Activated B cell treated with CpG ODN at 0.5 μM for 24 hours (primary cell): ENCODE results near the gene FLOT1. TPM values are rescaled to one million over a fixed set of nuclear protein-coding genes. Genes with fewer than 3 reads are reported as not detected.

Source experiments
- ATAC-seq: fragments of 200-7000 bp; cut with Tn5 transposase; one replicate; pipeline ENCODE4 v1.10.0; 2021; ENCODE audit warnings: low read depth, mild to moderate bottlenecking, moderate library complexity
- CTCF ChIA-PET: fragments of 350-600 bp; sonication (Branson Sonifier 250); formaldehyde crosslinking; loops from one replicate; lab custom pipeline; 2021; ENCODE audit warnings: antibody characterized with exemption; lab: Charles Lee
- POLR2A ChIA-PET: fragments of 350-600 bp; sonication (Branson Sonifier 250); formaldehyde crosslinking; loops from one replicate; lab custom pipeline; 2021; ENCODE audit warnings: antibody characterized with exemption; lab: Charles Lee
- DNase-seq: peaks from one replicate; pipeline ENCODE4 v3.0.0; 2022
- H3K27ac Mint-ChIP-seq: one replicate; pipeline ENCODE4 v1.8.0; 2020; ENCODE audit warnings: mixed read lengths
- H3K27me3 Mint-ChIP-seq: one replicate; pipeline ENCODE4 v1.8.0; 2021; ENCODE audit warnings: mixed read lengths
- H3K36me3 Mint-ChIP-seq: one replicate; pipeline ENCODE4 v1.8.0; 2021; ENCODE audit warnings: low read depth, mixed read lengths
- H3K4me1 Mint-ChIP-seq: one replicate; pipeline ENCODE4 v1.8.0; 2021; ENCODE audit warnings: mixed read lengths
- H3K4me3 Mint-ChIP-seq: one replicate; pipeline ENCODE4 v1.8.0; 2020; ENCODE audit warnings: mild to moderate bottlenecking, mixed read lengths
- H3K9me3 Mint-ChIP-seq: one replicate; pipeline ENCODE4 v1.8.0; 2020; ENCODE audit warnings: mixed read lengths
- intact Hi-C: fragments of 100-400 bp; cut with micrococcal nuclease; formaldehyde crosslinking; loops from one replicate; pipeline ENCODE4 v1.15.1; 2024
- total RNA-seq: library from RNA; stranded (reverse); gene quantifications from 2 replicates; pipeline ENCODE4 v1.2.3, GENCODE V29; 2022
- TF ChIP-seq, protein P1 (sequence below): fragments of 200-600 bp; IDR thresholded peaks from one replicate; pipeline ENCODE4 v1.8.0; 2022; ENCODE audit warnings: antibody characterized with exemption, mild to moderate bottlenecking

Gene FLOT1
- total RNA-seq, 1 donor from 2014 or later, result 52.0 TPM

DNA sequence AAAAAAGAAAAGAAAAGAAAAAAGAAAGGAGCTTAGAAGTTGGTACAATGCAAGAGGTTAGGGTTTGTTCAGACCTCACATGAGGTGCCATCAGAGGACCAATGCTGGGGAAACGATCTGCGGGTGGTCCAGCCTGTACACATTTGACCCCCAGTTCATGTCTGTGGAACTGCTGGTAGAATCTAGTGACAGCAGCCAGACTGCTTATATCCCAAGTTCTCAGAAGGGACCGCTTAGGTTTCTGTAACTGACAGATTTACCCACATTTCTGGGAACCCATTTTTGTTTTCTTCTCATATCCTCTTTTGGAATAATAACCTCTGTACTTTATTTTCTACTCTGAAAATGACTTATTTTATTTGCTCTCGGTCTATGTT is 60.7 kb downstream of the FLOT1 start:
- Mint-ChIP-seq H3K9me3 (no peaks in the 10 kb centered on the region), H3K27ac (peak overlapping the region; percentile 99), H3K4me3 (peak overlapping the region; percentile 92), H3K27me3 (no peaks in the 10 kb centered on the region), H3K4me1 (peaks cover 69% of the 10 kb centered on the region), H3K36me3 (peaks cover 74% of the 10 kb centered on the region)
- CTCF ChIA-PET, result interaction anchor here (2.1 to 15.7 kb wide), 3 partner anchors 8 to 47 kb away, joined by 7 to 576 read pairs (median 58); partner anchors contain the start of genes MDC1, NRM and TUBB
- TF ChIP-seq, protein P1, sequence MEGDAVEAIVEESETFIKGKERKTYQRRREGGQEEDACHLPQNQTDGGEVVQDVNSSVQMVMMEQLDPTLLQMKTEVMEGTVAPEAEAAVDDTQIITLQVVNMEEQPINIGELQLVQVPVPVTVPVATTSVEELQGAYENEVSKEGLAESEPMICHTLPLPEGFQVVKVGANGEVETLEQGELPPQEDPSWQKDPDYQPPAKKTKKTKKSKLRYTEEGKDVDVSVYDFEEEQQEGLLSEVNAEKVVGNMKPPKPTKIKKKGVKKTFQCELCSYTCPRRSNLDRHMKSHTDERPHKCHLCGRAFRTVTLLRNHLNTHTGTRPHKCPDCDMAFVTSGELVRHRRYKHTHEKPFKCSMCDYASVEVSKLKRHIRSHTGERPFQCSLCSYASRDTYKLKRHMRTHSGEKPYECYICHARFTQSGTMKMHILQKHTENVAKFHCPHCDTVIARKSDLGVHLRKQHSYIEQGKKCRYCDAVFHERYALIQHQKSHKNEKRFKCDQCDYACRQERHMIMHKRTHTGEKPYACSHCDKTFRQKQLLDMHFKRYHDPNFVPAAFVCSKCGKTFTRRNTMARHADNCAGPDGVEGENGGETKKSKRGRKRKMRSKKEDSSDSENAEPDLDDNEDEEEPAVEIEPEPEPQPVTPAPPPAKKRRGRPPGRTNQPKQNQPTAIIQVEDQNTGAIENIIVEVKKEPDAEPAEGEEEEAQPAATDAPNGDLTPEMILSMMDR, result no peak
- DNase-seq, result no peak
- ATAC-seq, result no peak
- POLR2A ChIA-PET, result interaction anchor here (1.0 to 15.3 kb wide), 11 partner anchors 8 to 228 kb away, joined by 3 to 697 read pairs (median 5); partner anchors contain the start of genes DHX16, MDC1, MRPS18B and NRM
- intact Hi-C loops, result loop anchor here (1.0 to 10.0 kb wide), 7 partner anchors 8 to 883 kb away; partner anchors contain the start of genes DHX16, GTF2H4, MDC1 and MRPS18B

- Mint-ChIP-seq H3K4me3 (peak overlapping the region; percentile 92), H3K27ac (peak overlapping the region; percentile 99), H3K4me1 (peaks cover 64% of the 10 kb centered on the region), H3K27me3 (no peaks in the 10 kb centered on the region), H3K36me3 (peaks cover 71% of the 10 kb centered on the region), H3K9me3 (no peaks in the 10 kb centered on the region)
- intact Hi-C loops, result loop anchor here (1.0 to 10.0 kb wide), 5 partner anchors 42 to 885 kb away; partner anchors contain the start of genes GTF2H4 and TRIM26
- POLR2A ChIA-PET, result interaction anchor here (0.7 to 15.3 kb wide), 6 partner anchors 8 to 123 kb away, joined by 4 to 697 read pairs (median 16); partner anchors contain the start of genes MDC1, MRPS18B, PPP1R10 and PRR3
- CTCF ChIA-PET, result interaction anchor here (0.8 to 15.7 kb wide), 8 partner anchors 10 to 408 kb away, joined by 3 to 576 read pairs (median 8); partner anchors contain the start of genes MDC1, NRM and TUBB
- TF ChIP-seq, protein P1, result no peak
- ATAC-seq (no peak), DNase-seq (no peak)
Observed at GRCh38 chr6:30679765-30680535, 62.5 kb downstream of the FLOT1 start.

DNA sequence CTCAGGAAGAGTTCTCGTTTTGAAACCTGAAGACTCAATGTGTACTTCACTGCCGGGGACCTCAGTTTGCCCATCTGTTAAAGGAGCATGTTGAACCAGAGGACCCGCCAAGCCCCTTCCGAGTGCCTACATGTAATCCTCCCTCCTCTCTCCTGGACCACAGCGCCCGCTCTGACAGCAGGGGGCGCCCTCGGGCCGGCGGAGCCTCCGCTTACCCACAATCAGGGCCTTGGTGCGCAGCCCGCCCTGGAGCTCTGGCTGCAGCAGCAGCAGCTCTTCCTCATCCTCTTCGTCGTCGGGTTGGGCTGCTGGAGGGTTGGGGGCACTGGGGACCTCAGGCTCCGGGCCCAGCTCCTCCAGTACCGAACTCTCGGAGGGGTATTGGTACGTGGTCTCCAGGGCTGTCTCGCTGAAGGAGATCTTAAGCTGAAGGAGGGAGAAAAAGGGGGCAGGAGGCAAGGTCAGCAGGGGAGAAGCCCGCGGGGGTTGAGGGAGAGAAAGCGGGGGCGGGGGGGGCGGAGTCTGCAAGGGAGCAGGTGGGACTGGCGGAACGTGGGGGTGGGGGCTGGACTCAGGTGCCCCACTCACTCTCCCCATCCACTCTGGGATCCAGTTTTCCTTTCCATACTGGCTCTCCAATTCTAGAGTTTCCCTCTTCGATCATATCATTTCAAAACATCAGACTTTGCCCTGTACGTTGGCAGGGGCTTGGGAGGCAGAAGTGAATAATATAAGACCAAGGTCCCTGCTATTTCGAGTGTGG is 63.3 kb downstream of the FLOT1 start:
- H3K4me3 Mint-ChIP-seq, result peak overlapping the region; percentile 92
- peaks cover 62% of the 10 kb centered on the region for H3K4me1 Mint-ChIP-seq
- intact Hi-C loops, result loop anchor here (1.0 to 10.0 kb wide), 2 partner anchors 43 to 224 kb away; no protein-coding TSS in a partner anchor
- ATAC-seq (peak; percentile 33), DNase-seq (peak; percentile 94)
- ChIA-PET POLR2A (interaction anchor here (0.6 to 15.3 kb wide), 12 partner anchors 9 to 166 kb away, joined by 3 to 697 read pairs (median 4); partner anchors contain the start of genes GNL1, MDC1, MRPS18B and NRM), CTCF (interaction anchor here (0.6 to 15.7 kb wide), 20 partner anchors 10 to 408 kb away, joined by 3 to 576 read pairs (median 4); partner anchors contain the start of genes C6orf136, FLOT1, MDC1 and NRM)
- no peaks in the 10 kb centered on the region for H3K9me3 Mint-ChIP-seq
- TF ChIP-seq, protein P1, result peak; percentile 73
- peaks cover 67% of the 10 kb centered on the region for H3K36me3 Mint-ChIP-seq
- H3K27me3 Mint-ChIP-seq, result no peaks in the 10 kb centered on the region
- peak overlapping the region; percentile 99 for H3K27ac Mint-ChIP-seq

Other genes with a start within 250 kb of the FLOT1 start
- gene GNL1, start 186.2 kb downstream of the FLOT1 start, total RNA-seq, result 67.2 and 67.4 TPM in 2 replicates
- gene PRR3, start 185.4 kb downstream of the FLOT1 start, total RNA-seq, result 24.1 and 29.5 TPM in 2 replicates
- 93.7 and 94.5 TPM in 2 replicates for gene ABCF1, start 171.2 kb downstream of the FLOT1 start, total RNA-seq
- 85.6 and 112 TPM in 2 replicates for gene PPP1R10, start 125.4 kb downstream of the FLOT1 start, total RNA-seq
- gene MRPS18B, start 124.8 kb downstream of the FLOT1 start, total RNA-seq, result 57.7 and 61.2 TPM in 2 replicates
- 6.9 and 10.3 TPM in 2 replicates for gene ATAT1, start 115.8 kb downstream of the FLOT1 start, total RNA-seq
- 21.6 and 35.6 TPM in 2 replicates for gene C6orf136, start 95.6 kb downstream of the FLOT1 start, total RNA-seq
- gene DHX16, start 69.7 kb downstream of the FLOT1 start, total RNA-seq, result 42.3 and 50.4 TPM in 2 replicates
- 96.8 and 104 TPM in 2 replicates for gene PPP1R18, start 56.0 kb downstream of the FLOT1 start, total RNA-seq
- gene NRM, start 51.7 kb downstream of the FLOT1 start, total RNA-seq, result 17.4 and 17.8 TPM in 2 replicates
- 62.4 and 65.6 TPM in 2 replicates for gene MDC1, start 25.4 kb downstream of the FLOT1 start, total RNA-seq
- gene TUBB, start 22.3 kb downstream of the FLOT1 start, total RNA-seq, result 700 and 725 TPM in 2 replicates
- gene IER3, start 1.9 kb upstream of the FLOT1 start, total RNA-seq, result 3.0 and 3.3 TPM in 2 replicates
- 16.8 and 18.7 TPM in 2 replicates for gene DDR1, start 141.8 kb upstream of the FLOT1 start, total RNA-seq
- 37.8 and 42.3 TPM in 2 replicates for gene GTF2H4, start 165.5 kb upstream of the FLOT1 start, total RNA-seq
- gene VARS2, start 171.6 kb upstream of the FLOT1 start, total RNA-seq, result 39.4 and 47.8 TPM in 2 replicates
- not detected in 2 replicates for gene SFTA2, start 189.5 kb upstream of the FLOT1 start, total RNA-seq
- gene MUCL3, start 198.3 kb upstream of the FLOT1 start, total RNA-seq, result not detected in 2 replicates
- gene MUC21, start 241.0 kb upstream of the FLOT1 start, total RNA-seq, result not detected in 2 replicates